H1 (cell line): Measurements from ENCODE around the gene PTK6. TPM values are rescaled to one million over a fixed set of nuclear protein-coding genes. Genes with fewer than 3 reads are reported as not detected.

Experiments used
- CTCF ChIA-PET: fragments of 300-600 bp; sonication (Branson Sonifier 250); formaldehyde crosslinking; loops from one replicate; lab custom pipeline; 2021; ENCODE audit not compliant: partially characterized antibody; lab: Charles Lee
- POLR2A ChIA-PET: fragments of 300-600 bp; sonication (Branson Sonifier 250); formaldehyde crosslinking; loops from one replicate; lab custom pipeline; 2021; ENCODE audit warnings: inconsistent platforms; ENCODE audit not compliant: partially characterized antibody; lab: Charles Lee
- DNase-seq, 2 experiments: peaks; one replicate each; pipeline versions ENCODE4 v3.0.0 to v3.0.0-alpha.2; 2010 to 2022; ENCODE audit warnings: low spot score in 2 of 2, low read depth in 1 of 2, mixed read lengths in 1 of 2
- FAIRE-seq: peaks from 2 replicates; lab custom pipeline; 2011; peaks lifted over from hg19 to GRCh38; lab: Jason Lieb, UNC
- H2AFZ ChIP-seq: 2 replicates; pipeline ENCODE4 v1.8.1; 2012; ENCODE audit warnings: low read length, inconsistent platforms
- H2AK5ac ChIP-seq: 2 replicates; pipeline ENCODE4 v1.6.1; 2013; ENCODE audit warnings: low read depth, low read length
- H2BK120ac ChIP-seq: replicated peaks from 2 replicates; pipeline ENCODE3; 2013; ENCODE audit warnings: low read depth, low read length, inconsistent platforms
- H2BK12ac ChIP-seq: 2 replicates; pipeline ENCODE4 v1.6.1; 2013; ENCODE audit warnings: low read depth, low read length
- H2BK15ac ChIP-seq: 2 replicates; pipeline ENCODE4 v1.6.1; 2013; ENCODE audit warnings: low read length
- H2BK20ac ChIP-seq: 2 replicates; pipeline ENCODE4 v1.6.1; 2013; ENCODE audit warnings: low read length
- H2BK5ac ChIP-seq: 2 replicates; pipeline ENCODE4 v1.6.1; 2013; ENCODE audit warnings: low read depth, low read length
- H3K14ac ChIP-seq: 2 replicates; pipeline ENCODE4 v1.6.1; 2013; ENCODE audit warnings: inconsistent platforms; ENCODE audit not compliant: insufficient read length
- H3K18ac ChIP-seq: 2 replicates; pipeline ENCODE4 v1.6.1; 2013; ENCODE audit warnings: low read length; ENCODE audit errors: extremely low read depth
- H3K23ac ChIP-seq: 2 replicates; pipeline ENCODE4 v1.6.1; 2013; ENCODE audit warnings: inconsistent platforms; ENCODE audit not compliant: insufficient read length
- H3K23me2 ChIP-seq: 2 replicates; pipeline ENCODE4 v1.6.1; 2013; ENCODE audit warnings: low read depth, low read length
- H3K27ac ChIP-seq: 2 replicates; pipeline ENCODE4 v1.6.1; 2011; ENCODE audit warnings: low read depth, low read length, inconsistent platforms
- H3K27me3 ChIP-seq, 4 experiments: replicated peaks in 1 of 4; 1 replicate in 1 of 4; 2 replicates in 3 of 4; pipeline versions ENCODE4 v1.6.1 to v1.8.1; 2011 to 2013; ENCODE audit warnings: low read length in 3 of 4, mild to moderate bottlenecking in 3 of 4, inconsistent platforms in 2 of 4, mixed read lengths in 2 of 4, moderate library complexity in 1 of 4; ENCODE audit not compliant: control insufficient read depth in 3 of 4, insufficient read depth in 3 of 4; ENCODE audit errors: extremely low read depth in 1 of 4
- H3K36me3 ChIP-seq, 4 experiments: 2 replicates each; pipeline versions ENCODE4 v1.6.1 to v1.8.1; 2011 to 2013; ENCODE audit warnings: mild to moderate bottlenecking in 4 of 4, low read length in 3 of 4, moderate library complexity in 2 of 4, control low read depth in 1 of 4, inconsistent platforms in 1 of 4; ENCODE audit not compliant: insufficient read depth in 4 of 4, control insufficient read depth in 2 of 4
- H3K4ac ChIP-seq: replicated peaks from 2 replicates; pipeline ENCODE3; 2013; ENCODE audit warnings: low read length, low read depth, mixed read lengths, inconsistent platforms; ENCODE audit not compliant: insufficient read length
- H3K4me1 ChIP-seq, 4 experiments: replicated peaks in 1 of 4; 1 replicate in 1 of 4; 2 replicates in 3 of 4; pipeline versions ENCODE4 v1.6.1 to v1.8.1; 2011 to 2013; ENCODE audit warnings: low read length in 3 of 4, inconsistent platforms in 2 of 4, mixed read lengths in 1 of 4; ENCODE audit not compliant: insufficient read depth in 4 of 4, control insufficient read depth in 3 of 4
- H3K4me2 ChIP-seq, 2 experiments: 2 replicates each; pipeline versions ENCODE4 v1.6.1 to v1.8.1; 2011 to 2013; ENCODE audit warnings: low read depth in 2 of 2, low read length in 2 of 2, control low read depth in 1 of 2, inconsistent platforms in 1 of 2, mild to moderate bottlenecking in 1 of 2; ENCODE audit not compliant: insufficient read depth in 1 of 2
- H3K4me3 ChIP-seq, 4 experiments: fragments of 200-600, 300-600 bp in 1 of 4; sonication (generic), shearing (Covaris generic), sonication (Bioruptor Twin) in 1 of 4; 2 replicates each; pipeline versions ENCODE4 v1.5.1 to v1.8.1; 2011 to 2016; ENCODE audit warnings: low read length in 4 of 4, low read depth in 3 of 4, control low read depth in 2 of 4, inconsistent platforms in 2 of 4, mild to moderate bottlenecking in 2 of 4, mixed read lengths in 1 of 4, moderate library complexity in 1 of 4; ENCODE audit not compliant: insufficient read depth in 2 of 4; ENCODE audit errors: extremely low read depth in 1 of 4
- H3K56ac ChIP-seq: replicated peaks from 2 replicates; pipeline ENCODE3; 2013; ENCODE audit warnings: low read depth, mild to moderate bottlenecking, mixed read lengths, low read length, inconsistent platforms; ENCODE audit not compliant: insufficient read length
- H3K79me1 ChIP-seq: 2 replicates; pipeline ENCODE4 v1.6.1; 2013; ENCODE audit warnings: low read depth, low read length, control low read depth
- H3K79me2 ChIP-seq, 2 experiments: 2 replicates each; pipeline versions ENCODE4 v1.6.1 to v1.8.1; 2012 to 2013; ENCODE audit warnings: low read length in 2 of 2, mild to moderate bottlenecking in 2 of 2, inconsistent platforms in 1 of 2; ENCODE audit not compliant: insufficient read depth in 2 of 2, control insufficient read depth in 1 of 2
- H3K9ac ChIP-seq, 4 experiments: replicated peaks in 1 of 4; 1 replicate in 1 of 4; 2 replicates in 3 of 4; pipeline versions ENCODE4 v1.6.1 to v1.8.1; 2011 to 2013; ENCODE audit warnings: low read depth in 3 of 4, low read length in 3 of 4, control low read depth in 2 of 4, mild to moderate bottlenecking in 2 of 4, moderate library complexity in 2 of 4, inconsistent platforms in 1 of 4; ENCODE audit errors: extremely low read depth in 1 of 4
- H3K9me3 ChIP-seq, 2 experiments: 2 replicates each; pipeline versions ENCODE4 v1.6.1 to v1.8.1; 2012 to 2013; ENCODE audit warnings: mild to moderate bottlenecking in 2 of 2, moderate library complexity in 2 of 2, control low read depth in 1 of 2, inconsistent platforms in 1 of 2, low read depth in 1 of 2, low read length in 1 of 2, mixed read lengths in 1 of 2; ENCODE audit not compliant: insufficient read depth in 2 of 2
- H4K20me1 ChIP-seq, 2 experiments: replicated peaks in 1 of 2; 2 replicates each; pipeline versions ENCODE3 to v1.8.1; 2011 to 2013; ENCODE audit warnings: inconsistent platforms in 2 of 2, low read length in 2 of 2, mild to moderate bottlenecking in 1 of 2; ENCODE audit not compliant: insufficient read depth in 2 of 2, control insufficient read depth in 1 of 2
- H4K5ac ChIP-seq: 2 replicates; pipeline ENCODE4 v1.6.1; 2013; ENCODE audit warnings: low read length, low read depth, mixed read lengths, inconsistent platforms; ENCODE audit not compliant: insufficient read length
- H4K8ac ChIP-seq: 2 replicates; pipeline ENCODE4 v1.8.0; 2013; ENCODE audit warnings: mild to moderate bottlenecking, moderate library complexity, low read length, inconsistent platforms; ENCODE audit not compliant: insufficient read depth; ENCODE audit errors: extremely low read depth
- H4K91ac ChIP-seq: replicated peaks from 2 replicates; pipeline ENCODE3; 2013; ENCODE audit warnings: low read length, mixed read lengths, inconsistent platforms; ENCODE audit not compliant: insufficient read length
- BACH1 ChIP-seq: IDR thresholded peaks from 2 replicates; pipeline ENCODE4 v1.6.1; 2012; ENCODE audit warnings: low read length, improper control_type of control experiment
- CBX8 ChIP-seq: fragments of 300-800, 300-1000 bp; sonication (generic); IDR thresholded peaks from 2 replicates; pipeline ENCODE4 v1.7.1; 2016; ENCODE audit warnings: low read depth, low read length, borderline replicate concordance
- E2F6 ChIP-seq: IDR thresholded peaks from 2 replicates; pipeline ENCODE4 v1.6.1; 2012; ENCODE audit warnings: inconsistent platforms
- EP300 ChIP-seq, 2 experiments: IDR thresholded peaks; 1 replicate in 1 of 2; 2 replicates in 1 of 2; pipeline ENCODE4 v1.6.1; 2011 to 2012; ENCODE audit warnings: low read depth in 2 of 2, low read length in 2 of 2, mild to moderate bottlenecking in 2 of 2, borderline replicate concordance in 1 of 2, inconsistent platforms in 1 of 2, moderate library complexity in 1 of 2
- EZH2 ChIP-seq: fragments of 200-600 bp; sonication (generic); IDR thresholded peaks from 2 replicates; pipeline ENCODE4 v1.7.1; 2012; ENCODE audit warnings: low read depth, mild to moderate bottlenecking, moderate library complexity, low read length, inconsistent platforms; ENCODE audit not compliant: severe bottlenecking
- GABPA ChIP-seq: IDR thresholded peaks from 2 replicates; pipeline ENCODE4 v1.6.1; 2011; ENCODE audit warnings: mild to moderate bottlenecking, low read length, moderate library complexity, borderline replicate concordance; ENCODE audit not compliant: insufficient read depth
- HDAC6 ChIP-seq: IDR thresholded peaks from one replicate; pipeline ENCODE4 v1.7.1; 2012; ENCODE audit warnings: low read depth, mild to moderate bottlenecking, inconsistent platforms, low read length, moderate library complexity
- JUND ChIP-seq: IDR thresholded peaks from 2 replicates; pipeline ENCODE4 v1.6.1; 2011; ENCODE audit warnings: mild to moderate bottlenecking, improper control_type of control experiment, low read length
- KDM1A ChIP-seq: fragments of 200-600, 300-600 bp; sonication (generic); IDR thresholded peaks from 2 replicates; pipeline ENCODE4 v1.7.1; 2016; ENCODE audit warnings: mild to moderate bottlenecking, low read length, borderline replicate concordance
- MAFK ChIP-seq: IDR thresholded peaks from 2 replicates; pipeline ENCODE4 v1.6.1; 2012; ENCODE audit warnings: low read depth, mild to moderate bottlenecking, improper control_type of control experiment, low read length
- RXRA ChIP-seq: IDR thresholded peaks from 2 replicates; pipeline ENCODE4 v1.6.1; 2011; ENCODE audit warnings: low read depth, mild to moderate bottlenecking, low read length, moderate library complexity; ENCODE audit not compliant: insufficient read depth
- SUZ12 ChIP-seq: fragments of 200-600 bp; sonication (generic); IDR thresholded peaks from 2 replicates; pipeline ENCODE4 v1.6.1; 2012; ENCODE audit warnings: mild to moderate bottlenecking, inconsistent platforms, low read length, moderate library complexity, mixed read lengths
- WGBS, 2 experiments: shearing (Covaris generic) in 1 of 2; methylation state at CpG; one replicate each; pipeline versions ENCODE4 v1.1.6 to v1.1.7; 2013 to 2015; ENCODE audit warnings: low lambda C conversion rate in 2 of 2, mixed read lengths in 2 of 2, inconsistent platforms in 1 of 2, low coverage in 1 of 2, missing lambda C conversion rate in 1 of 2; ENCODE audit not compliant: insufficient replicate concordance in 2 of 2, insufficient coverage in 1 of 2, insufficient read length in 1 of 2; ENCODE audit errors: extremely low coverage in 1 of 2, missing lambda C conversion rate in 1 of 2; 5-methylcytosine and 5-hydroxymethylcytosine counted together
- polyA plus RNA-seq, 7 experiments: library from polyadenylated mRNA; depleted of rRNA in 3 of 7; stranded (reverse) in 5 of 7; unstranded in 2 of 7; fragments of >200 nt in 5 of 7; fragments of 200-250 nt in 2 of 7; gene quantifications; 1 replicate in 5 of 7; 2 replicates in 1 of 7; 4 replicates in 1 of 7; pipeline versions ENCODE4 v1.2.1 to v1.2.3, GENCODE V29; 2011 to 2013; ENCODE audit warnings: missing spikeins in 2 of 7, mixed read lengths in 2 of 7
- total RNA-seq: library from RNA; stranded (reverse); fragmentation: NEBNext Ultra II Directional; extraction: Animal tissue kit (Norgen Biotek cat#: 25700); gene quantifications from 2 replicates; pipeline ENCODE4 v1.2.1, GENCODE V29; 2021

Gene PTK6
- total and polyA plus RNA-seq, 2 of the 8 experiments (the other 6 are each of a cell fraction or from before 2014, with no cell fraction given) = 0.12 to 0.19 TPM

GRCh38 chr20:63532449-63532971 lies 4.7 kb downstream of the PTK6 start:
- Histone ChIP-seq H3K36me3 (no peaks in the 10 kb centered on the region), H4K8ac (no peak overlapping the region), H2BK15ac (no peak overlapping the region), H4K91ac (peak overlapping the region; percentile 55), H4K5ac (no peak overlapping the region), H3K79me1 (no peaks in the 10 kb centered on the region; the same call in 1 of the 2 replicates), H2BK5ac (no peak overlapping the region; the same call in 1 of the 2 replicates), H3K9ac (no peak overlapping the region), H2AFZ (no peak overlapping the region), H2BK120ac (no peak overlapping the region), H3K9me3 (no peaks in the 10 kb centered on the region), H3K4me2 (no peak overlapping the region), H4K20me1 (peaks cover 0 to 3% of the 10 kb centered on the region in 2 experiments), H3K79me2 (no peaks in the 10 kb centered on the region), H2AK5ac (peak overlapping the region; percentile 83; the same call in 1 of the 2 replicates), H3K27me3 (no peaks in the 10 kb centered on the region), H3K27ac (no peak overlapping the region), H3K56ac (peak overlapping the region; percentile 77), H2BK20ac (no peak overlapping the region), H3K4me1 (peaks cover 0 to 16% (median 3%) of the 10 kb centered on the region in 4 experiments; a peak in 5 of 7 replicates), H3K23me2 (peaks cover 3% of the 10 kb centered on the region; the same call in 1 of the 2 replicates), H3K14ac (no peak overlapping the region), H3K18ac (no peak overlapping the region), H3K4ac (no peak overlapping the region), H3K4me3 (no peak overlapping the region), H3K23ac (no peak overlapping the region), H2BK12ac (0 out of 2 replicates have a peak overlapping the region, but pooled peaks have one; percentile 60)
- DNase-seq (no peak), FAIRE-seq (no peak)
- 89% methylated on average over 24 of the region's 24 CpGs; no CpG with 5 or more reads in 1 of the 2 experiments for WGBS, 2 experiments
- CTCF ChIA-PET = interaction anchor here (1.1 to 1.5 kb wide), 3 partner anchors 10 to 223 kb away, joined by 3 read pairs; no protein-coding TSS in a partner anchor
- POLR2A ChIA-PET = interaction anchor here (7.8 kb wide), 1 partner anchor 10 kb away, joined by 59 read pairs; the partner anchor contains the start of gene PPDPF
- TF ChIP-seq CBX8 (no peak), SUZ12 (no peak), EP300 (IDR thresholded peaks at IDR 0.05; ENCODE audit: borderline replicate concordance in 1 of 2, low read depth in 2 of 2, low read length in 2 of 2) (no peak), BACH1 (no peak), E2F6 (no peak), MAFK (no peak), GABPA (no peak), RXRA (no peak), EZH2 (no peak), HDAC6 (no peak), JUND (no peak), KDM1A (no peak)
